Hematopoietic multipotent progenitor cell treated with erythropoietin and hydrocortisone succinate and interleukin-3 and kit ligand, for 8 days (in vitro differentiated cells): Measurements from ENCODE around the gene NOP14.

Source experiments
- DNase-seq: peaks from one replicate; pipeline ENCODE4 v3.0.0-alpha.2; 2015

NOP14 gene

GRCh38 chr4:2909583-2909982 is 53.6 kb downstream of the NOP14 start:
- DNase-seq, result no peak

- DNase-seq, result no peak
These were observed 54.5 kb downstream of the NOP14 start for GRCh38 chr4:2908686-2909085.

- no peak for DNase-seq
These were observed 55.4 kb downstream of the NOP14 start for GRCh38 chr4:2907706-2908293.

GRCh38 chr4:2907226-2907625 is 56.0 kb downstream of the NOP14 start:
- DNase-seq, result no peak

GRCh38 chr4:2906218-2906617 is 57.0 kb downstream of the NOP14 start:
- DNase-seq, result no peak

- DNase-seq, result no peak
These were observed 57.7 kb downstream of the NOP14 start for GRCh38 chr4:2905544-2905943.

GRCh38 chr4:2902126-2902525 is 61.1 kb downstream of the NOP14 start:
- DNase-seq, result peak; percentile 13

- no peak for DNase-seq
These were observed 62.0 kb downstream of the NOP14 start for GRCh38 chr4:2901186-2901585.

- DNase-seq, result no peak
These were observed 62.5 kb downstream of the NOP14 start for GRCh38 chr4:2900741-2901140.

- no peak for DNase-seq
These were observed 65.2 kb downstream of the NOP14 start for GRCh38 chr4:2898001-2898400.

GRCh38 chr4:2893772-2894171 is 69.4 kb downstream of the NOP14 start:
- no peak for DNase-seq

- DNase-seq, result no peak
These were observed 71.9 kb downstream of the NOP14 start for GRCh38 chr4:2891294-2891693.

GRCh38 chr4:2888886-2889285 is 74.3 kb downstream of the NOP14 start:
- DNase-seq, result no peak
